IMR-90 (cell line): Measurements from ENCODE around the gene HEBP1. TPM values are rescaled to one million over a fixed set of nuclear protein-coding genes. Genes with fewer than 3 reads are reported as not detected.

Source experiments
- ATAC-seq: fragments of 200-7000 bp; cut with Tn5 transposase; 2 replicates; pipeline ENCODE4 v1.9.1; 2020; ENCODE audit warnings: low read depth, mild to moderate bottlenecking, moderate library complexity
- BruUV-seq: library from RNA; stranded (reverse); fragments of 400-500 nt; replicated peaks from 2 replicates; lab custom pipeline; 2021; lab: Mats Ljungman, UMichigan
- CTCF ChIA-PET: fragments of 300-600 bp; formaldehyde crosslinking; extraction: SDS; loops from one replicate; lab custom pipeline; 2021; ENCODE audit warnings: antibody characterized with exemption; lab: Yijun Ruan, JAX
- POLR2A ChIA-PET: fragments of 300-600 bp; sonication (Branson Sonifier 250); formaldehyde crosslinking; loops from one replicate; lab custom pipeline; 2022; ENCODE audit warnings: antibody characterized with exemption; ENCODE audit not compliant: unreplicated experiment; lab: Charles Lee
- DNase-seq: peaks from one replicate; pipeline ENCODE4 v3.0.0; 2013
- H2AFZ ChIP-seq: replicated peaks from 2 replicates; pipeline ENCODE3; 2013; ENCODE audit warnings: low read length, mild to moderate bottlenecking; ENCODE audit not compliant: poor library complexity
- H2AK5ac ChIP-seq: 2 replicates; pipeline ENCODE4 v1.6.1; 2013; ENCODE audit warnings: low read depth, low read length, inconsistent platforms
- H2AK9ac ChIP-seq: replicated peaks from 2 replicates; pipeline ENCODE3; 2013; ENCODE audit warnings: mild to moderate bottlenecking, low read depth, low read length, moderate library complexity; ENCODE audit not compliant: poor library complexity
- H2BK120ac ChIP-seq: 2 replicates; pipeline ENCODE4 v1.6.1; 2013; ENCODE audit warnings: low read depth, low read length, inconsistent platforms
- H2BK15ac ChIP-seq: 3 replicates; pipeline ENCODE4 v1.6.1; 2013; ENCODE audit warnings: low read depth, low read length, inconsistent platforms
- H2BK20ac ChIP-seq: 2 replicates; pipeline ENCODE4 v1.6.1; 2013; ENCODE audit warnings: low read depth, mild to moderate bottlenecking, inconsistent platforms, low read length, moderate library complexity
- H2BK5ac ChIP-seq: 2 replicates; pipeline ENCODE4 v1.6.1; 2013; ENCODE audit warnings: mild to moderate bottlenecking, low read depth, low read length, inconsistent platforms; ENCODE audit not compliant: poor library complexity, severe bottlenecking
- H3K14ac ChIP-seq: replicated peaks from 2 replicates; pipeline ENCODE4 v1.6.1; 2013; ENCODE audit warnings: low read depth, low read length, inconsistent platforms
- H3K18ac ChIP-seq: 2 replicates; pipeline ENCODE4 v1.6.1; 2013; ENCODE audit warnings: low read depth, low read length, control low read depth
- H3K23ac ChIP-seq: 2 replicates; pipeline ENCODE4 v1.6.1; 2013; ENCODE audit warnings: low read depth, low read length, inconsistent platforms
- H3K27ac ChIP-seq: 2 replicates; pipeline ENCODE4 v1.5.1; 2013; ENCODE audit warnings: mild to moderate bottlenecking, control low read depth, low read length; ENCODE audit not compliant: insufficient read depth
- H3K27me3 ChIP-seq: 2 replicates; pipeline ENCODE4 v1.6.1; 2013; ENCODE audit warnings: low read length; ENCODE audit not compliant: control insufficient read depth, insufficient read depth
- H3K36me3 ChIP-seq: 2 replicates; pipeline ENCODE4 v1.6.1; 2013; ENCODE audit warnings: low read length, mixed read lengths; ENCODE audit not compliant: control insufficient read depth, insufficient read depth
- H3K4ac ChIP-seq: 2 replicates; pipeline ENCODE4 v1.6.1; 2013; ENCODE audit warnings: low read depth, low read length, inconsistent platforms
- H3K4me1 ChIP-seq: 2 replicates; pipeline ENCODE4 v1.6.1; 2013; ENCODE audit warnings: low read length, mixed read lengths; ENCODE audit not compliant: control insufficient read depth, insufficient read depth
- H3K4me2 ChIP-seq: 2 replicates; pipeline ENCODE4 v1.6.1; 2013; ENCODE audit warnings: low read depth, mild to moderate bottlenecking, control low read depth, low read length, moderate library complexity
- H3K4me3 ChIP-seq: 2 replicates; pipeline ENCODE4 v1.5.1; 2013; ENCODE audit warnings: low read depth, mild to moderate bottlenecking, control low read depth, low read length, moderate library complexity; ENCODE audit not compliant: insufficient read depth
- H3K56ac ChIP-seq: 2 replicates; pipeline ENCODE4 v1.6.1; 2013; ENCODE audit warnings: low read length, inconsistent platforms; ENCODE audit not compliant: insufficient read depth; ENCODE audit errors: extremely low read depth
- H3K79me1 ChIP-seq, 2 experiments: 2 replicates each; pipeline ENCODE4 v1.6.1; 2013; ENCODE audit warnings: low read length in 2 of 2, inconsistent platforms in 1 of 2, low read depth in 1 of 2
- H3K9ac ChIP-seq: 2 replicates; pipeline ENCODE4 v1.6.1; 2013; ENCODE audit warnings: low read depth, low read length, control low read depth
- H3K9me1 ChIP-seq: 2 replicates; pipeline ENCODE4 v1.6.1; 2013; ENCODE audit warnings: low read length, inconsistent platforms; ENCODE audit not compliant: insufficient read depth
- H3K9me3 ChIP-seq: 2 replicates; pipeline ENCODE4 v1.6.1; 2013; ENCODE audit warnings: low read length; ENCODE audit not compliant: control insufficient read depth, insufficient read depth
- H4K20me1 ChIP-seq: 2 replicates; pipeline ENCODE4 v1.6.1; 2013; ENCODE audit warnings: low read length, inconsistent platforms; ENCODE audit not compliant: insufficient read depth
- H4K5ac ChIP-seq: 2 replicates; pipeline ENCODE4 v1.6.1; 2013; ENCODE audit warnings: mild to moderate bottlenecking, low read depth, low read length, control low read depth
- H4K8ac ChIP-seq, 2 experiments: 2 replicates each; pipeline ENCODE4 v1.6.1; 2013; ENCODE audit warnings: low read depth in 2 of 2, low read length in 2 of 2, control low read depth in 1 of 2, inconsistent platforms in 1 of 2
- H4K91ac ChIP-seq: 2 replicates; pipeline ENCODE4 v1.6.1; 2013; ENCODE audit warnings: low read depth, low read length, inconsistent platforms; ENCODE audit not compliant: insufficient read depth
- CHD1 ChIP-seq: IDR thresholded peaks from 2 replicates; pipeline ENCODE4 v1.6.1; 2012; ENCODE audit warnings: low read depth, low read length, improper control_type of control experiment
- CTCF ChIP-seq: conservative IDR thresholded peaks from 2 replicates; pipeline ENCODE4 v1.5.1; 2012; ENCODE audit warnings: mild to moderate bottlenecking, low read depth, low read length, improper control_type of control experiment
- ELK1 ChIP-seq: fragments of 150-350 bp; IDR thresholded peaks from 2 replicates; pipeline ENCODE4 v1.6.1; 2016; ENCODE audit warnings: low read depth, mild to moderate bottlenecking, low read length, moderate library complexity, borderline replicate concordance
- MAFK ChIP-seq: IDR thresholded peaks from 2 replicates; pipeline ENCODE4 v1.6.1; 2012; ENCODE audit warnings: low read depth, low read length, improper control_type of control experiment
- NFE2L2 ChIP-seq: fragments of 150-350 bp; IDR thresholded peaks from 2 replicates; pipeline ENCODE4 v1.6.1; 2016; ENCODE audit warnings: low read depth, mild to moderate bottlenecking, low read length
- RAD21 ChIP-seq: IDR thresholded peaks from 2 replicates; pipeline ENCODE4 v1.6.1; 2012; ENCODE audit warnings: low read length, improper control_type of control experiment
- RCOR1 ChIP-seq: IDR thresholded peaks from 2 replicates; pipeline ENCODE4 v1.6.1; 2012; ENCODE audit warnings: mild to moderate bottlenecking, low read length, improper control_type of control experiment; ENCODE audit not compliant: insufficient replicate concordance
- RFX5 ChIP-seq: IDR thresholded peaks from 2 replicates; pipeline ENCODE4 v1.8.0; 2012; ENCODE audit warnings: low read depth, mild to moderate bottlenecking, low read length, moderate library complexity
- SMC3 ChIP-seq: fragments of 150-350 bp; IDR thresholded peaks from 2 replicates; pipeline ENCODE4 v1.6.1; 2016; ENCODE audit warnings: low read depth, mild to moderate bottlenecking, antibody characterized with exemption, low read length, moderate library complexity
- WGBS, 2 experiments: methylation state at CpG; one replicate each; pipeline versions ENCODE4 v1.1.5 to v1.1.7; 2013; ENCODE audit warnings: missing lambda C conversion rate in 2 of 2; ENCODE audit not compliant: insufficient read length in 1 of 2; ENCODE audit errors: extremely low coverage in 2 of 2; 5-methylcytosine and 5-hydroxymethylcytosine counted together
- dilution Hi-C: fragments of 300-500 bp; cut with HindIII; formaldehyde crosslinking; loops from one replicate; pipeline ENCODE4 v1.14.3; 2018; ENCODE audit warnings: low sequenced_read_pairs; ENCODE audit not compliant: unreplicated experiment
- in situ Hi-C: fragments of 300-500 bp; cut with MboI; formaldehyde crosslinking; loops from 3 replicates; pipeline ENCODE4 v1.14.3; 2019; ENCODE audit warnings: low sequenced_read_pairs, inconsistent platforms, mixed read lengths
- intact Hi-C: fragments of 100-400 bp; cut with micrococcal nuclease; formaldehyde crosslinking; loops from 2 replicates; pipeline ENCODE4 v1.10.0; 2022
- polyA plus RNA-seq, 3 experiments: library from polyadenylated mRNA; depleted of rRNA; stranded (reverse); fragments of >200 nt; gene quantifications; 2 replicates each; pipeline ENCODE4 v1.2.3, GENCODE V29; 2012; ENCODE audit warnings: low replicate concordance in 1 of 3
- total RNA-seq: library from RNA; depleted of rRNA; stranded (reverse); fragments of >200 nt; gene quantifications from 2 replicates; pipeline ENCODE4 v1.2.3, GENCODE V29; 2012

Gene HEBP1
- total and polyA plus RNA-seq, 2 of the 4 experiments (the other 2 are of a cell fraction), result 18.8 to 49.2 TPM

- no peak overlapping the region for H4K91ac ChIP-seq
- no peak overlapping the region for H3K27ac ChIP-seq
- no TSS peak for BruUV-seq
- H3K36me3 ChIP-seq, result no peaks in the 10 kb centered on the region
- WGBS, 2 experiments, result 100% methylated on average over 4 of the region's 8 CpGs; no CpG with 5 or more reads in 1 of the 2 experiments
- no peak overlapping the region for H2BK20ac ChIP-seq
- H3K27me3 ChIP-seq, result no peaks in the 10 kb centered on the region
- no peak overlapping the region for H4K8ac ChIP-seq
- CTCF ChIA-PET, result no interaction called here
- H3K79me1 ChIP-seq, result no peaks in the 10 kb centered on the region
- H2AK5ac ChIP-seq, result no peak overlapping the region
- no peaks in the 10 kb centered on the region for H3K9me3 ChIP-seq
- peaks cover 2% of the 10 kb centered on the region; the same call in 1 of the 2 replicates for H3K4me1 ChIP-seq
- intact Hi-C loops (loop anchor here (5.0 kb wide), 1 partner anchor 34 kb away; no protein-coding TSS in a partner anchor), in situ Hi-C loops (no loop called here), dilution Hi-C loops (no loop called here)
- DNase-seq (peak; percentile 52), ATAC-seq (peak; percentile 45)
- H3K23ac ChIP-seq, result no peak overlapping the region
- no peak overlapping the region; the same call in 1 of the 2 replicates for H3K18ac ChIP-seq
- no peaks in the 10 kb centered on the region for H4K20me1 ChIP-seq
- TF ChIP-seq RFX5, result no peak
- TF ChIP-seq SMC3, result no peak
- no peak for TF ChIP-seq NFE2L2
- TF ChIP-seq RCOR1, result no peak
- no peak for TF ChIP-seq MAFK
- TF ChIP-seq CHD1, result no peak
- TF ChIP-seq ELK1, result no peak
- no peak for TF ChIP-seq CTCF
- no peak for TF ChIP-seq RAD21
- H3K4me3 ChIP-seq, result no peak overlapping the region
- H3K14ac ChIP-seq, result no peak overlapping the region
- H2AFZ ChIP-seq, result no peak overlapping the region
- H2AK9ac ChIP-seq, result no peak overlapping the region
- H2BK15ac ChIP-seq, result no peak overlapping the region
- POLR2A ChIA-PET, result no interaction called here
- H3K9ac ChIP-seq, result no peak overlapping the region
- no peak overlapping the region for H3K4ac ChIP-seq
- no peaks in the 10 kb centered on the region for H3K9me1 ChIP-seq
- H3K56ac ChIP-seq, result no peak overlapping the region
- H2BK5ac ChIP-seq, result no peak overlapping the region
- no peak overlapping the region for H4K5ac ChIP-seq
- H2BK120ac ChIP-seq, result no peak overlapping the region
- H3K4me2 ChIP-seq, result no peak overlapping the region
These were observed 56.3 kb downstream of the HEBP1 start for GRCh38 chr12:12943586-12944260.
